Colon (tissue), 2 donors: Measurements from ENCODE around the gene N4BP2L1.
"Not testable (repeated sequence)": the region's sequence is repeated elsewhere in the genome, so short reads cannot be mapped to it uniquely, and the experiment has no call there.

ENCODE experiments used
- FAIRE-seq: peaks from 2 replicates; lab custom pipeline; 2012; peaks lifted over from hg19 to GRCh38; lab: Jason Lieb, UNC
- donor health status: control.
- donor health status: control.

The N4BP2L1 gene

DNA sequence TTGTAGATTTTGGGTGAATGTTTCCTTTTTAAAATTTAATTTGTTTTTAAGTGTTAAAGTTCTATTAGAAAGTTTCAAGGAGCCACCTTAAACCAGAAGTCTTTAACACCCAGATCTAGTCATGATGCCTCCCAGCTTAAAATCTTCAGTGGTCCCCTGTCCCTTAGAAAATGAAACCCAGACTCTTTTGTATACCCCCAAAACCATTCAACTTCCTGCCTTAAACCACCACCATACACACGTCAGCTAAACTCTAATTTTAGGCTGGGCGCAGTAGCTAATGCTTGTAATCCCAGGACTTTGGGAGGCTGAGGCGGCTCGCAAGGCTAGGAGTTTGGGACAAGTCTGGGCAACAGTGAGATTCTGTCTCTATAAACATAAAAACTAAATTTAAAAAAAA, 37.9 kb downstream of the N4BP2L1 start:
- FAIRE-seq, result no peak

GRCh38 chr13:32385410-32385809, 42.5 kb downstream of the N4BP2L1 start:
- FAIRE-seq, result no peak

DNA sequence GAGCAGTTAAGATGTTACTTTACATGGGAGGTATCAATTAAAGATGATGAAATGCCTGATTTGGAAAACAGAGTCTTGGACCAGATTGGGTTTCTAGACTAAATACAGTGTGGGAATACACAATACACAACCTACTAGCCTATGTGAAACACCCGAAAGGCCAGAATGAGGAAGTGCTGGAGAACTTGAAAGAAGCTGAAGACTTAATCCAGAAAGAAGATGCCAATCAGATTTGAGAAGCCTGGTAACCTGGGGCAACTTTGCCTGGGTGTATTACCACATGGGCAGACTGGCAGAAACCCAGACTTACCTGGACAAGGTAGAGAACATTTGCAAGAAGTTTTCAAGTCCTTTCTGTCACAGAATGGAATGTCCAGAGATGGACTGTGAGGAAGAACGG, 43.2 kb downstream of the N4BP2L1 start:
- FAIRE-seq, result no peak

GRCh38 chr13:32383836-32384618, 43.9 kb downstream of the N4BP2L1 start:
- FAIRE-seq, result no peak

GRCh38 chr13:32381539-32381938, 46.4 kb downstream of the N4BP2L1 start:
- FAIRE-seq, result no peak

- no peak for FAIRE-seq
These were observed 49.9 kb downstream of the N4BP2L1 start for GRCh38 chr13:32378012-32378411.

DNA sequence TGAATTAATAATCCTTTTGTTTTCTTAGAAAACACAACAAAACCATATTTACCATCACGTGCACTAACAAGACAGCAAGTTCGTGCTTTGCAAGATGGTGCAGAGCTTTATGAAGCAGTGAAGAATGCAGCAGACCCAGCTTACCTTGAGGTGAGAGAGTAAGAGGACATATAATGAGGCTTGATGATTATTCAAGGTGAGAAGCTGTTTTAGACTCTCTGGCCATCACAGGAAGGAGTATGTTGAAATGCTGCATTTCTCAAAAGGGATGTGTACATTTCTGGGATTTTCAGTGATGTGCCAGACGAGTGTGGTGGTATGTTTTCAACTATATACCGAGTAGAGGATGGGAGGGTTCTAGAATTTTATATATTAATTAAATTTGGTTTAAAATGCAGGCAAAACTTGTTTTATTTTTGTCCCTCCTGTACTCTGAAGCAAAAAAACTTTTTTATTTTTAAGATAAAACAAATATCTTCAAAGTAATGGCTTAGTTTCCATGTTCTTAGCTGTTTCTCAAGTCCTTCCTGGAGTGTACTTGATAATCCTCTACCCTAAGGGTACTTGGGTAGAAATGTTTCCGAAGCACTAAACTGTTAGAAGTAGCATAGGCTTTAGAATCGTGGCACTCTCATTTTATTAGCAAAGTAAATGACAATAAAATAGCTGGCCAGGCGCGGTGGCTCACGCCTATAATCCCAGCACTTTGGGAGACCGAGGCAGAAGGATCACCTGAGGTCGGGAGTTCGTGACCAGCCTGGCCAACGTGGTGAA, 51.1 kb downstream of the N4BP2L1 start:
- FAIRE-seq, result no peak

DNA sequence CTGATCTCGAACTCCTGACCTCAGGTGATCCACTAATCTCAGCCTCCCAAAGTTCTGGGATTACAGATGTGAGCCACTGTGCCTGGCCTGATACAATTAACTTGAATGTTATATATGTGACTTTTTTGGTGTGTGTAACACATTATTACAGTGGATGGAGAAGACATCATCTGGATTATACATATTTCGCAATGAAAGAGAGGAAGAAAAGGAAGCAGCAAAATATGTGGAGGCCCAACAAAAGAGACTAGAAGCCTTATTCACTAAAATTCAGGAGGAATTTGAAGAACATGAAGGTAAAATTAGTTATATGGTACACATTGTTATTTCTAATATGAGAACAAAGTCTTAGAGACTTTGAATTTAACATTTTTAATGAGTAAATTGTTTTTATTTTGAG, 57.1 kb downstream of the N4BP2L1 start:
- no peak for FAIRE-seq

DNA sequence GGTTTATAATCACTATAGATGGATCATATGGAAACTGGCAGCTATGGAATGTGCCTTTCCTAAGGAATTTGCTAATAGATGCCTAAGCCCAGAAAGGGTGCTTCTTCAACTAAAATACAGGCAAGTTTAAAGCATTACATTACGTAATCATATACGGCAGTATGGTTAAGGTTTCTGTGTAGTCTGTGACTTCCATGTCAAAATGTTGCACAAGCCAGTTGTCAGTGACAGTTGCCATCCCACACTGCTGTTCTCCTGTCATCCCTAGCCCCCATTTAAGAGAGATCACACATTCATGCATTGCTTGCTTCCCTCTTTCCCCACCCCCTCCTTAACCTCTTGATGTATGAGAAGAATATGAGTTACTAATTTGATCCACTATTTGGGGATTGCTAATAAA, 65.4 kb downstream of the N4BP2L1 start:
- no peak for FAIRE-seq

DNA sequence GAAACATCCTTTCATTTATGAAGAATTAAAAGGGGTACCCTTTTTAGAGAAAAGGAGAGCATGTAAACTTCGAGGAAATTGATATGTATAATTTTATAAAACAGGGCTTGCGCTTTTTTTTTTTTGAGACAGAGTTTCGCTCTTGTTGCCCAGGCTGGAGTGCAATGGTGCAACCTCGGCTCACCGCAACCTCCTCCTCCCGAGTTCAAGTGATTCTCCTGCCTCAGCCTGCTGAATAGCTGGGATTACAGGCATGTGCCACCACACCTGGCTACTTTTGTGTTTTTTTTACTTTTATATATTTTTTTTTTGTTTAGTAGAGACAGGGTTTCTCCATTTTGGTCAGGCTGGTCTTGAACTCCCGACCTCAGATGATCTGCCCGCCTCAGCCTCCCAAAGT, 72.0 kb downstream of the N4BP2L1 start:
- FAIRE-seq, result not testable (repeated sequence)

GRCh38 chr13:32354040-32354439, 73.9 kb downstream of the N4BP2L1 start:
- FAIRE-seq, result no peak

DNA sequence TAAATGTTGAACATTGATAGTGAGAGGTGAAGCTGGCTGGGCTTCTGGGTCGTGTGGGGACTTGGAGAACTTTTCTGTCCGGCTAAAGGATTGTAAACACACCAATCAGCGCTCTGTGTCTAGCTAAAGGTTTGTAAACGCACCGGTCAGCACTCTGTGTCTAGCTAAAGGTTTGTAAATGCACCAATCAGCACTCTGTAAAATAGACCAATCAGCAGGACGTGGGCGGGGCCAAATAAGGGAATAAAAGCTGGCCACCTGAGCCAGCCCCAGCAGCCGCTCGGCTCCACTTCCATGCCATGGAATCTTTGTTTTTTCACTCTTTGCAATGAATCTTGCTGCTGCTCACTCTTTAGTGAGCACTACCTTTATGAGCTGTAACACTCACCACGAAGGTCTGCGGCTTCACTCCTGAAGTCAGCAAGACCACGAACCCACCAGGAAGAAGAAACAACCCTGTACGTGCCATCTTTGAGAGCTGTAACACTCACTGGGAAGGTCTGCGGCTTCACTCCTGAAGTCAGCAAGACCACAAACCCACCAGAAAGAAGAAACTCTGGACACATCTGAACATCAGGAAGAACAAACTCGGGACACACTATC, 77.0 kb downstream of the N4BP2L1 start:
- FAIRE-seq, result not testable (repeated sequence)
